Ascending aorta (tissue), 2 donors: ENCODE measurements around the gene LRTM2. TPM values are rescaled to one million over a fixed set of nuclear protein-coding genes. Genes with fewer than 3 reads are reported as not detected.

Experiments
- DNase-seq, 2 donors: peaks; one replicate each; pipeline ENCODE4 v3.0.0-alpha.2; 2019; ENCODE audit warnings: low spot score in 2 of 2
- H3K27ac ChIP-seq, 2 donors: fragments of 200-600 bp; sonication (generic); one replicate each; pipeline ENCODE4 v1.5.1; 2016 to 2017; ENCODE audit warnings: mild to moderate bottlenecking in 1 of 2
- H3K27me3 ChIP-seq: fragments of 200-600 bp; sonication (generic); one replicate; pipeline ENCODE4 v1.5.1; 2017
- H3K36me3 ChIP-seq, 2 donors: fragments of 200-600 bp; sonication (generic); one replicate each; pipeline ENCODE4 v1.5.1; 2016
- H3K4me1 ChIP-seq, 2 donors: fragments of 200-600 bp; sonication (generic); one replicate each; pipeline ENCODE4 v1.5.1; 2016 to 2017; ENCODE audit warnings: mild to moderate bottlenecking in 1 of 2
- H3K4me3 ChIP-seq, 2 donors: fragments of 200-600 bp; sonication (generic); one replicate each; pipeline ENCODE4 v1.5.1; 2016 to 2017; ENCODE audit warnings: mild to moderate bottlenecking in 1 of 2
- H3K9me3 ChIP-seq, 2 donors: fragments of 200-600 bp; sonication (generic); one replicate each; pipeline ENCODE4 v1.5.1; 2016
- intact Hi-C: fragments of 100-400 bp; cut with DNase I; formaldehyde crosslinking; loops from one replicate; pipeline ENCODE4 v1.15.1; 2023
- total RNA-seq: library from RNA; depleted of rRNA; stranded (reverse); fragments of >200 nt; gene quantifications from one replicate; pipeline ENCODE4 v1.1.0, GENCODE V29; 2016
- TF ChIP-seq, protein P1 (sequence below), 3 experiments: fragments of 200-600 bp in 2 of 3; fragments of 450-650 bp in 1 of 3; sonication (generic) in 2 of 3; IDR thresholded peaks; one replicate each; pipeline ENCODE4 v1.5.1; 2016 to 2019; ENCODE audit warnings: antibody characterized with exemption in 3 of 3, mild to moderate bottlenecking in 1 of 3, moderate library complexity in 1 of 3

The LRTM2 gene
- total RNA-seq, 1 donor from 2014 or later = not detected

DNA sequence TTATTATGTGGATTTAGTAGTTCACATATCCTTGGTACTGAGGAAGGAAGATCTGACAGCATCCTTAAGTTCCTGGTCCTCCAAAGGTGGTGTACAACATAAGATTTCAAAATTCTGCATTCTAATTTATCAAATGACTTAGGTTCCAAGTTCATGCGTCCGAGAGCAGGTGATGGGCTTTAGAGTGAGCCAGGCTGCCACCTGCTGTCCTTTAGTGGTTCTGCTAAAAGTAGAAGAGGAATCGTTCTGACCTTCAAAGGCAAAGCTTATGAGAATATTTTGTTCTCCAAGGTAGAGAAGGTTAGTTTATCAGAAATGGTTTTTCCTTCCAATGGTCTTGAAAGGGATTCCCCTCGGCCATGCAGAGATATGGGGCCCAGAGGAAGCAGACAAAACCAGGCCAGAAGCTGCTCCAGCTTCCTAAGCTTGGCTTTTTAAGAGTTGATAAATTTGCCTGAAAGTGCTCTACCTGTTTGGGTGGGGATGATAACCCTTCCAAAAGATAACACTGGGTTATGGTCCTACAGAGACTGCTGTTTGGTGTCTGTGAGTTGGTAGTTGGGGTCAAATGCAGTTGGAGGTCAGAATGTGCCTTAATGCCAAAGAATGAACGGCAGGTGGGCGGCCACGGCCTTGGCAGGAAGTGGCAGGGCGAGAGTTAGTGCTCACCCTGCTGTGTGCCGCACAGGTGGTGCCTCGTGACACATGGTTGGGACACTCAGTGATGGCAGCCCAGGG lies 29.1 kb upstream of the LRTM2 start:
- DNase-seq = peak in 1 of 2 donors; percentile 83
- no peaks in the 10 kb centered on the region for H3K9me3 ChIP-seq
- H3K36me3 ChIP-seq = peaks cover under 1 to 3% of the 10 kb centered on the region in 2 donors
- TF ChIP-seq, protein P1, sequence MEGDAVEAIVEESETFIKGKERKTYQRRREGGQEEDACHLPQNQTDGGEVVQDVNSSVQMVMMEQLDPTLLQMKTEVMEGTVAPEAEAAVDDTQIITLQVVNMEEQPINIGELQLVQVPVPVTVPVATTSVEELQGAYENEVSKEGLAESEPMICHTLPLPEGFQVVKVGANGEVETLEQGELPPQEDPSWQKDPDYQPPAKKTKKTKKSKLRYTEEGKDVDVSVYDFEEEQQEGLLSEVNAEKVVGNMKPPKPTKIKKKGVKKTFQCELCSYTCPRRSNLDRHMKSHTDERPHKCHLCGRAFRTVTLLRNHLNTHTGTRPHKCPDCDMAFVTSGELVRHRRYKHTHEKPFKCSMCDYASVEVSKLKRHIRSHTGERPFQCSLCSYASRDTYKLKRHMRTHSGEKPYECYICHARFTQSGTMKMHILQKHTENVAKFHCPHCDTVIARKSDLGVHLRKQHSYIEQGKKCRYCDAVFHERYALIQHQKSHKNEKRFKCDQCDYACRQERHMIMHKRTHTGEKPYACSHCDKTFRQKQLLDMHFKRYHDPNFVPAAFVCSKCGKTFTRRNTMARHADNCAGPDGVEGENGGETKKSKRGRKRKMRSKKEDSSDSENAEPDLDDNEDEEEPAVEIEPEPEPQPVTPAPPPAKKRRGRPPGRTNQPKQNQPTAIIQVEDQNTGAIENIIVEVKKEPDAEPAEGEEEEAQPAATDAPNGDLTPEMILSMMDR (IDR thresholded peaks at IDR 0.05) = peak; percentile 82 to 87 (median 87)
- no peaks in the 10 kb centered on the region for H3K27me3 ChIP-seq
- H3K4me3 ChIP-seq = no peak overlapping the region
- H3K4me1 ChIP-seq = peaks cover 0 to 6% of the 10 kb centered on the region in 2 donors
- intact Hi-C loops = loop anchor here (1.0 kb wide), 1 partner anchor 139 kb away; no protein-coding TSS in a partner anchor
- no peak overlapping the region for H3K27ac ChIP-seq

DNA sequence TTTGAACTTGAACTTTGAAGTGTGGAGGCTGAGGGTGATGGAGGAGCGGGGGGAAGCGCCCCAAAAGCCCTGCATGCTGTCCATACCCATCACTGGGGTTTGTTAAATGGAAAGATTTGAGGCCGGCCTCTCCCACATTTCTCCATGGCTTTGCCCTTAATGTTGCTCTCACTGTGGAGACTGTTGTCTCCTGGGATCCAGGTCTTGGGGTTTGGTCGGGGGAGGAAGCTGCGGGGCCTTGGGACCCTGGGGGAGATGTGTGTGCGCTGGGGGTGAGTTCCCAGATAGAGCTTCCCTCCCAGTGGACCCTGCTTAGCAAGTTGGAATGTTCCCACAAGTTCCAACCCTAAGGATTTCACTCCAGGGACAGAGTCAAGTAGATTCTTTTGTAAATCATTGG lies 28.0 kb upstream of the LRTM2 start:
- intact Hi-C loops = no loop called here
- Histone ChIP-seq H3K4me3 (no peak overlapping the region), H3K4me1 (peaks cover 6 to 13% of the 10 kb centered on the region in 2 donors), H3K27me3 (no peaks in the 10 kb centered on the region), H3K36me3 (no peaks in the 10 kb centered on the region), H3K27ac (no peak overlapping the region), H3K9me3 (no peaks in the 10 kb centered on the region)
- TF ChIP-seq, protein P1 (IDR thresholded peaks at IDR 0.05) = no peak
- DNase-seq = no peak

DNA sequence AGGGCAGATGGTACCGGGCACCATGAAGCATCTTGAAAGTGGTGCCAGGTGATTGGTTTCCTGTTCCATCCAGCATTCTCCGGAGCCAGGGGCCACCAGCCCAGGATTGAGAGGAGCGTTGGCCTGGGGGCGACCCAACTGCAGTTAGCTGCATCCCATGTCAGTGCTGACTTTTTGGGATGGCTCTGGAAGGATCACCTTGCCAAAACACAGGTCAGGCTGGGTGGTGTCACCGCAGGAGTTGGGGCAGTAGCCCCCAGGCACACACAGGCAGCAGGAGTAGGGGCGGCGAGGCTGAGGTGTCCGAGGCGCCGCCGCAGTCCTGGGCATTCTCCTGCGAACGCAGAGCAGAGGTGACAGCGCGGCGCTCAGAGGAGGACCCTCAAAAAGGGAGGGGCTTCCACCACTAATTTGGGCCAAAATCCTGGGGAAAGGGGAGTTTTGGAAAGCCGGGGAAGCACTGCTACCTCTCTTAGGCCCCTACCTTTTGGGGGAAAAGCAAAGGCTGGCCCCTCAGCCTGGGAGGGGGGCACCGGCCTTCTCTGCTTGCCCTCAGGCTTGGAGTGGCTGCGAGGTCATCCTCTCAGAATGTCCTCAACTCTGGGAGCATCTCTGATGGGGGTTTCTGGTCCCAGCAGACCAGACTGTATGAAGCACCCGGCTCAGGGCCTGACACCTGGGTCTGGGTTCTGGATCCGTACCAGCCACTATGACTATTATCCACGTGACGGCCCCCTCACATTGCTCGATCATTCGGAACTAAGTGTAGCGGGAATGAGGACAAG lies 26.7 kb upstream of the LRTM2 start:
- intact Hi-C loops = no loop called here
- TF ChIP-seq, protein P1 (IDR thresholded peaks at IDR 0.05) = no peak
- H3K27ac ChIP-seq = no peak overlapping the region

DNA sequence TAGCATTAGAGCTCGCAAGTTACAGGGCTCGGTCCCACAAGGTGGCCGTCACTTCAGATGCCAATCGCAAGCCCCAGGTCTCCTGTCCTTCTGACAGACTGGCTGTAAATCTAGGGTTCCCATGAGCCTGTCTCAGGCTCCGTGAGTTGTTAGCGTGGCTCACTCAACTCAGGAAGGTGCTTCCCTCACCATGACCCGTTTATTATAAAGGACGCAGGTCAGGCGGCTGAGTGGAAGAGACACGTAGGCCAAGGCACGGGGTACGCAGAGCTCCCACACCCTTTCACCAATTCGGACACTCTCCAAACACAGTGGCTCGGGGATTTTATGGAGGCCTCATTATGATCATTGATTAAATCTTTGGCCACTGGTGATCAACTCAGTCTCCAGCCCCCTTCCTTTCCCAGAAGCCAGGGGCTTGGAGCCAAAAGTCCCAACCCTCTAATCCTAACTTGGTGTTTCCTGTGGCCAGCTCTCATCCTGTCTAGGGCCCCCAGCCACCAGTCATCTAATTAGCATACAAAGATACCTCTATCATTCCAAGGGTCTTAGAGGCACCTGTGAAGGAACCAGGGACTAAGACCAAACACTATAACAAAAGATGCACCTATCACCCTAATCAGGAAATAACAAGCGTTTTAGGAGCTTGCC lies 25.8 kb upstream of the LRTM2 start:
- peak in 1 of 2 donors; percentile 60 for DNase-seq
- Histone ChIP-seq H3K36me3 (no peaks in the 10 kb centered on the region), H3K4me1 (peaks cover 6 to 13% of the 10 kb centered on the region in 2 donors), H3K9me3 (no peaks in the 10 kb centered on the region), H3K27ac (no peak overlapping the region), H3K4me3 (no peak overlapping the region), H3K27me3 (no peaks in the 10 kb centered on the region)
- intact Hi-C loops = no loop called here
- TF ChIP-seq, protein P1 (IDR thresholded peaks at IDR 0.05) = no peak

More for the DNA sequence above, 26.7 kb upstream of the LRTM2 start:
- H3K9me3 ChIP-seq = no peaks in the 10 kb centered on the region
- peak in 1 of 2 donors; percentile 55 for DNase-seq
- peaks cover 6 to 13% of the 10 kb centered on the region in 2 donors for H3K4me1 ChIP-seq
- no peak overlapping the region for H3K4me3 ChIP-seq
- no peaks in the 10 kb centered on the region for H3K36me3 ChIP-seq
- H3K27me3 ChIP-seq = no peaks in the 10 kb centered on the region

DNA sequence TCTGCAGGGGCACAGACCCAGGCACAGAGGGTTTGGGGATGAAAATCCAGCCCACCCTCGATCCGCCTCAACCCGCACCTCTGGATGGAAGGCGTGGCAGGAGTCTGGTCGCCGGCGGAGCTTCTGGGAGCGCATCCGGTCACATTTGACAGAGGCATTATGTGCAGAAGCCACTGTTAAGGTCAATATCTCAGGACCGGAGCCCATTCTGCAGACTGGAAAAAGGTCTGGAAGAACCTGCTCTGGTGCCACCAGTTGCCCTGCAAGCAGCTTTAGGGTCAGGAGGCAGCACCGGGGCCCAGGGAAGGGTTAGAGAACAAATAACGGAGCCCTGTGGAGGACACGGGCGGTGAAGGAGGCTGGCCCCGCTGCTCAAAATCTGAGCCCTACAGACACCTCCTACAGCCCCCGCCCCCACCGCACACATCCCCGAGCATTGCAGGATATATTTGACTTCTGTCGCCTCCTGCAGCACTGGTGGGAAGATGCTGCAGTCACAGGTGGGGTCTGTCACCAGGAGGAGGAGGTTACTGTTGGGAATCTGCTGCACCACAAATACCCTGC lies 25.1 kb upstream of the LRTM2 start:
- Histone ChIP-seq H3K27ac (no peak overlapping the region), H3K27me3 (no peaks in the 10 kb centered on the region), H3K9me3 (no peaks in the 10 kb centered on the region), H3K4me3 (peak overlapping the region in 1 of 2 donors; percentile 81), H3K4me1 (peaks cover 6 to 13% of the 10 kb centered on the region in 2 donors), H3K36me3 (no peaks in the 10 kb centered on the region)
- TF ChIP-seq, protein P1 (IDR thresholded peaks at IDR 0.05) = no peak
- peak in 1 of 2 donors; percentile 63 for DNase-seq
- intact Hi-C loops = no loop called here
